ENCODE data around the gene SLC25A47. TPM values are rescaled to one million over a fixed set of nuclear protein-coding genes. Genes with fewer than 3 reads are reported as not detected.
"Not testable (repeated sequence)": the region's sequence is repeated elsewhere in the genome, so short reads cannot be mapped to it uniquely, and the experiment has no call there.

SLC25A47 gene
- total RNA-seq, 1 experiment from 2014 or later = not detected

- Histone ChIP-seq H3K27ac (ENCODE audit: low read length) (no peak overlapping the region), H3K27me3 (ENCODE audit: control insufficient read depth, insufficient read depth, low read length) (no peaks in the 10 kb centered on the region), H3K36me3 (ENCODE audit: control insufficient read depth, insufficient read depth, low read length) (no peaks in the 10 kb centered on the region), H3K4me3 (ENCODE audit: low read depth in 2 of 2, low read length in 2 of 2) (no peak overlapping the region), H3K9me3 (ENCODE audit: control insufficient read depth, insufficient read depth, low read depth, low read length) (no peaks in the 10 kb centered on the region), H3K4me1 (ENCODE audit: control insufficient read depth, insufficient read depth, low read length) (peaks cover 31% of the 10 kb centered on the region)
- intact Hi-C loops (cut with micrococcal nuclease; ENCODE audit: unreplicated experiment) (no loop called here), in situ Hi-C loops (cut with HindIII; ENCODE audit: low pct_unique_long_range_greater_than_20kb, low sequenced_read_pairs) (no loop called here)
- no peak for ATAC-seq
- ChIA-PET POLR2A (no interaction called here), CTCF (no interaction called here)
- DNase-seq (ENCODE audit: low read depth, low spot score) = no peak
- no TSS peak for BruUV-seq (replicated peaks)
- TF ChIP-seq SIN3A (IDR thresholded peaks at IDR 0.05; ENCODE audit: borderline replicate concordance, insufficient read depth, low read depth, low read length) = no peak
- TF ChIP-seq REST (IDR thresholded peaks at IDR 0.05; ENCODE audit: insufficient read depth in 1 of 2, low read depth in 2 of 2, low read length in 1 of 2) = no peak
- no peak for TF ChIP-seq POLR2AphosphoS5 (IDR thresholded peaks at IDR 0.05; ENCODE audit: low read depth, low read length)
- TF ChIP-seq CTCF (IDR thresholded peaks at IDR 0.05) = no peak
- TF ChIP-seq TCF7L2 (IDR thresholded peaks at IDR 0.05; ENCODE audit: low read depth, low read length) = no peak
These were observed 36.5 kb upstream of the SLC25A47 start for GRCh38 chr14:100286484-100287191.

GRCh38 chr14:100287202-100287997 is 35.7 kb upstream of the SLC25A47 start:
- ChIA-PET CTCF (interaction anchor here (0.9 kb wide), 1 partner anchor 122 kb away, joined by 3 read pairs; no protein-coding TSS in a partner anchor), POLR2A (no interaction called here)
- peaks cover 28% of the 10 kb centered on the region for H3K4me1 ChIP-seq (ENCODE audit: control insufficient read depth, insufficient read depth, low read length)
- H3K9me3 ChIP-seq (ENCODE audit: control insufficient read depth, insufficient read depth, low read depth, low read length) = no peaks in the 10 kb centered on the region
- no peak for TF ChIP-seq REST (IDR thresholded peaks at IDR 0.05; ENCODE audit: insufficient read depth in 1 of 2, low read depth in 2 of 2, low read length in 1 of 2)
- no peak for TF ChIP-seq POLR2AphosphoS5 (IDR thresholded peaks at IDR 0.05; ENCODE audit: low read depth, low read length)
- TF ChIP-seq CTCF (IDR thresholded peaks at IDR 0.05) = no peak
- no peak for TF ChIP-seq TCF7L2 (IDR thresholded peaks at IDR 0.05; ENCODE audit: low read depth, low read length)
- no peak for TF ChIP-seq SIN3A (IDR thresholded peaks at IDR 0.05; ENCODE audit: borderline replicate concordance, insufficient read depth, low read depth, low read length)
- ATAC-seq = no peak
- H3K27me3 ChIP-seq (ENCODE audit: control insufficient read depth, insufficient read depth, low read length) = no peaks in the 10 kb centered on the region
- intact Hi-C loops (cut with micrococcal nuclease; ENCODE audit: unreplicated experiment) (no loop called here), in situ Hi-C loops (cut with HindIII; ENCODE audit: low pct_unique_long_range_greater_than_20kb, low sequenced_read_pairs) (no loop called here)
- H3K36me3 ChIP-seq (ENCODE audit: control insufficient read depth, insufficient read depth, low read length) = no peaks in the 10 kb centered on the region
- H3K27ac ChIP-seq (ENCODE audit: low read length) = no peak overlapping the region
- BruUV-seq (replicated peaks) = no TSS peak
- no peak for DNase-seq (ENCODE audit: low read depth, low spot score)
- H3K4me3 ChIP-seq (ENCODE audit: low read depth in 2 of 2, low read length in 2 of 2) = no peak overlapping the region

- POLR2A ChIA-PET; ATAC-seq; intact Hi-C loops (cut with micrococcal nuclease; ENCODE audit: unreplicated experiment); H3K9me3 ChIP-seq (ENCODE audit: control insufficient read depth, insufficient read depth, low read depth, low read length); H3K36me3 ChIP-seq (ENCODE audit: control insufficient read depth, insufficient read depth, low read length); DNase-seq (ENCODE audit: low read depth, low spot score); H3K27me3 ChIP-seq (ENCODE audit: control insufficient read depth, insufficient read depth, low read length); in situ Hi-C loops (cut with HindIII; ENCODE audit: low pct_unique_long_range_greater_than_20kb, low sequenced_read_pairs); H3K4me3 ChIP-seq (ENCODE audit: low read depth in 2 of 2, low read length in 2 of 2); BruUV-seq (replicated peaks); H3K27ac ChIP-seq (ENCODE audit: low read length): not testable (repeated sequence)
- peaks cover 23% of the 10 kb centered on the region for H3K4me1 ChIP-seq (ENCODE audit: control insufficient read depth, insufficient read depth, low read length)
- CTCF ChIA-PET = interaction anchor here (0.6 to 0.9 kb wide), 3 partner anchors 14 to 213 kb away, joined by 3 to 5 read pairs (median 3); no protein-coding TSS in a partner anchor
These were observed 35.2 kb upstream of the SLC25A47 start for GRCh38 chr14:100287998-100288295.
